HG02938 (cell line): Measurements from ENCODE around the gene CCNF.
"Not testable (repeated sequence)": the region's sequence is repeated elsewhere in the genome, so short reads cannot be mapped to it uniquely, and the experiment has no call there.

Source experiments
- ATAC-seq: cut with Tn5 transposase; IDR thresholded peaks from one replicate; pipeline ENCODE4 v1.9.1; 2021; ENCODE audit warnings: mild to moderate bottlenecking, moderate library complexity; ENCODE audit not compliant: unreplicated experiment

The CCNF gene

DNA sequence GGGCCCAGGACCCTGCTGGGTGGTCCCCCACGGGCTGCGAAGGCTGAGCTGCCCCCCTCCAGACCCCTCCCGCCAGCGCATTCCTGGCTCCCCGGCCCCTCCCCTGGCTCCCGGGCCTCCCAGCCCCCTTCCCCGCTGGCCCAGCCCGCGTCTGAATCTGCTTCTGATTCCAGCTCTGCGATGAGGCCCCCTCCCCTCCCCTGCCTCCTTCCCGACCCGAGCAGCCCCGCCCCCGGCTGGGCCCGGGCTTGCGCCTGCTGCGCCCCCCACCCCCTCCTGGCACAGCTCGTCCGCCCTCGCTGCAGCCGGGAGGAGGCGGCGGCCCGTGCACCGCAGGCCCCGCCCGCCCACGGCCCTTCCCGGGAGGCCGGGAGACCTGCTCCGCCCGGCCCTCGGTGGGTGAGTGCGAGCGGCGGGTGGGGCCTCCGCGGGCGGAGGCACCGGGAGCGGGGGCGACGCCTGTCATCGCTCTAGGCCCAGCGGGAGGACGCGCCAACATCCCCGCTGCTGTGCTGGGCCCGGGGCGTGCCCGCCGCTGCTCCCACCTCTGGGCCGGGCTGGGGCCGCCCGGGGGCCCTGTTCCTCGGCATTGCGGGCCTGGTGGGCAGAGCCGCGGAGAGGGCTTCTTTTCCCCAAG is 41.9 kb downstream of the CCNF start, which contains the start of gene NTN3:
Gene NTN3, plus strand, starts transcription at position 282 of the 637 bp plus-strand sequence. CDS start 405 bp downstream, outside the sequence.
- ATAC-seq: no peak

DNA sequence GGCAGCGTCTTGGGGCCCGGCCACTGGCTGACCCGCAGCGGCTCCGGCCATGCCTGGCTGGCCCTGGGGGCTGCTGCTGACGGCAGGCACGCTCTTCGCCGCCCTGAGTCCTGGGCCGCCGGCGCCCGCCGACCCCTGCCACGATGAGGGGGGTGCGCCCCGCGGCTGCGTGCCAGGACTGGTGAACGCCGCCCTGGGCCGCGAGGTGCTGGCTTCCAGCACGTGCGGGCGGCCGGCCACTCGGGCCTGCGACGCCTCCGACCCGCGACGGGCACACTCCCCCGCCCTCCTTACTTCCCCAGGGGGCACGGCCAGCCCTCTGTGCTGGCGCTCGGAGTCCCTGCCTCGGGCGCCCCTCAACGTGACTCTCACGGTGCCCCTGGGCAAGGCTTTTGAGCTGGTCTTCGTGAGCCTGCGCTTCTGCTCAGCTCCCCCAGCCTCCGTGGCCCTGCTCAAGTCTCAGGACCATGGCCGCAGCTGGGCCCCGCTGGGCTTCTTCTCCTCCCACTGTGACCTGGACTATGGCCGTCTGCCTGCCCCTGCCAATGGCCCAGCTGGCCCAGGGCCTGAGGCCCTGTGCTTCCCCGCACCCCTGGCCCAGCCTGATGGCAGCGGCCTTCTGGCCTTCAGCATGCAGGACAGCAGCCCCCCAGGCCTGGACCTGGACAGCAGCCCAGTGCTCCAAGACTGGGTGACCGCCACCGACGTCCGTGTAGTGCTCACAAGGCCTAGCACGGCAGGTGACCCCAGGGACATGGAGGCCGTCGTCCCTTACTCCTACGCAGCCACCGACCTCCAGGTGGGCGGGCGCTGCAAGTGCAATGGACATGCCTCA is 42.6 kb downstream of the CCNF start:
- no peak for ATAC-seq

DNA sequence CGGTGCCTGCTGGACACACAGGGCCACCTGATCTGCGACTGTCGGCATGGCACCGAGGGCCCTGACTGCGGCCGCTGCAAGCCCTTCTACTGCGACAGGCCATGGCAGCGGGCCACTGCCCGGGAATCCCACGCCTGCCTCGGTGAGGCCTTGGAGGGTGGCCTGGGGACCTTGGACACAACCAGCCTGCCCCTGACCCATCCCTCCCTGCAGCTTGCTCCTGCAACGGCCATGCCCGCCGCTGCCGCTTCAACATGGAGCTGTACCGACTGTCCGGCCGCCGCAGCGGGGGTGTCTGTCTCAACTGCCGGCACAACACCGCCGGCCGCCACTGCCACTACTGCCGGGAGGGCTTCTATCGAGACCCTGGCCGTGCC is 43.2 kb downstream of the CCNF start:
- ATAC-seq: no peak

DNA sequence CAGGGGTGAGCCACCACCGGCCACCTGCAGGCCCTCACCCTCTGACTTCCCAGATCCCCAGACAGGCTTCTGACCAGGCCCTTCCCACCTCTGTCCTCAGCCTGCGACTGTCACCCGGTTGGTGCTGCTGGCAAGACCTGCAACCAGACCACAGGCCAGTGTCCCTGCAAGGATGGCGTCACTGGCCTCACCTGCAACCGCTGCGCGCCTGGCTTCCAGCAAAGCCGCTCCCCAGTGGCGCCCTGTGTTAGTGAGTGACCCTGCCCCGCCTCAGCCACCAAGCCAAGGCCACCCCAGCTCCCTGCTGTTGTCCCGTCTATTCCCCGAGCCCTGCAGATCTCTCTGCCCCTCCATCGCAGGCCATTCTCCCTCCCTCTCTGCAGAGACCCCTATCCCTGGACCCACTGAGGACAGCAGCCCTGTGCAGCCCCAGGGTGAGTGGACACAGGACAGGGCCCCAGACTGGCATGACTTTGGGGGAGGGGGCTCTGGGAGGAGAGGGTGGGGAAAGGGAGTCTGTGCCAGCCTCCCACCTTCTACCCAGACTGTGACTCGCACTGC is 43.7 kb downstream of the CCNF start:
- no peak for ATAC-seq

DNA sequence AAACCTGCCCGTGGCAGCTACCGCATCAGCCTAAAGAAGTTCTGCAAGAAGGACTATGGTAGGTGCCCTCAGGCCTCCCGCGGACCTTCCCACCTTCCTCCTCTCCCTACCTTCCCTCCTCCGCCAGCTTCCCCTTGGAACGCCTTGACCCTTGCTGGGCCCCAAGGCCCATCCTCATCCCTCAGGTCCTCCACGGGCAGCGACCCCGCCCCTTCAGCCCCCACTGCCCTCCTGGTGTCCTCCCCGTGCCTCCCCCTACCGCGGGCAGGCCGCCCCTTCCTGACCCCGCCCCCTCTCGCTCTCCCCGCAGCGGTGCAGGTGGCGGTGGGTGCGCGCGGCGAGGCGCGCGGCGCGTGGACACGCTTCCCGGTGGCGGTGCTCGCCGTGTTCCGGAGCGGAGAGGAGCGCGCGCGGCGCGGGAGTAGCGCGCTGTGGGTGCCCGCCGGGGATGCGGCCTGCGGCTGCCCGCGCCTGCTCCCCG is 44.2 kb downstream of the CCNF start:
- ATAC-seq: no peak

DNA sequence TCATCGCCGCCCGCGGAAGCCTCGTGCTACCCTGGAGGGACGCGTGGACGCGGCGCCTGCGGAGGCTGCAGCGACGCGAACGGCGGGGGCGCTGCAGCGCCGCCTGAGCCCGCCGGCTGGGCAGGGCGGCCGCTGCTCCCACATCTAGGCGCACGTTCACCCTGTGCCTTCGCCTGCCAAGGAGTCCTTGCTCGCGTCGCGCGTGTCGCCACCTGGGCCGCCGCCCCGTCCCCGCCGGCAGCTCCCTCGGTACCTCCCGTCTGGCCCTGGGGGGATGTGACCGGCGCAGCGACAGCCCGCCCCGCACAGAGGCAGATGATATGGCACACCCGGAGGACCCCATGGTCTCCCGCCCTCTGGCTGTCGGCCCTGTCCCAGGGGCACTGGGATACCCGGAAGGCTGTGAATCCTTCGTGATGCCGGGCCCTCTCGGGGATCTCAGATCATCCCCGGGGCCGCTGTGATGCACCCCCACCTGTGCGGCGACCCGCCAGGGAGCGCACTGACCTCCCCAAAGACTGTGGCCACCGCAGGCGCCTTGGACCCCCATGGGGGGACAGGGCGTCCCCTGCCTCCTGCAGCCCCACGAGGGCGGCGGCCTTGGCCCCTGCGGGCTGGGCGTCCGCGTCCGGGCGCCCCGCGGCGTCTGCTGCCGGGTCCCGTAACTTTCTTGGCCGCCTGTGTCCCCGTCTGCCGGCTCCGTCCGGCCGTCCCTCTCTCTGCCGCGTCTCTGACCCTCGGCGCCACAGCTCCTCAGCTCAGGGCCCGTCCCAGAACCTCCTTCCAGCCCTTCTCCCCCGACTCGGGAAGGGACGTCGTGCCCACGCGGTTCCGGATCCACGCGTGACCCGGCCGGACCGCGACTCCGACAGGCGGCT is 45.0 kb downstream of the CCNF start:
- no peak for ATAC-seq

DNA sequence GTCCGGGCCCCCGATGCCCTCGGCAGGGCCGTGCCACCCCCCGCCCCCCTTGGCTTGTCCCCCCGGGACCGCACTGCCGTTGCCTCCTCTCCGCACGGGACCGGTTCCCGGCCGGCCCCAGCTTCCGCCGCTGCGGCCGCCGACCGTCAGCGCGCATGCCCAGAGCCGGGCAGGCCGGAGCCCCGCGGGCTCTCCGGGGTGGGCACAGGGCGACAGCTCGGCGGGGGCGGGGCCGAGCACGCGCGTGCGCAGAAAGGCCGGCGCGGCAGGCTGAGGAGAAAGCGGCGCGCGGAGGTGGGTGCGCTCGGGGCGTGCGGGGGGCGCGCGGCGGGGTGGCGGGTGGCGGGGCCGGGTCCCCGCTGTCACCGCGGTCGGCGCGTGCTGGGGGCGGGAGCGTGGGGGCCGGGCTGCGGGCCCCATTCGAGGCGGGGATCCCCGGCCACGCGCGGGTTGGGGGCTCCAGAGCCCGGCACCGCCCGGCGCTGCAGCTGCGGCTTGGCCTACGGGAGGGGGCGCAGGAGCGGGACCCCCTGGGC is 45.7 kb downstream of the CCNF start, which contains the start of gene TBC1D24:
Gene TBC1D24, plus strand, starts transcription at position 251 of the 536 bp plus-strand sequence. CDS start 21,022 bp downstream, outside the sequence.
- no peak for ATAC-seq

DNA sequence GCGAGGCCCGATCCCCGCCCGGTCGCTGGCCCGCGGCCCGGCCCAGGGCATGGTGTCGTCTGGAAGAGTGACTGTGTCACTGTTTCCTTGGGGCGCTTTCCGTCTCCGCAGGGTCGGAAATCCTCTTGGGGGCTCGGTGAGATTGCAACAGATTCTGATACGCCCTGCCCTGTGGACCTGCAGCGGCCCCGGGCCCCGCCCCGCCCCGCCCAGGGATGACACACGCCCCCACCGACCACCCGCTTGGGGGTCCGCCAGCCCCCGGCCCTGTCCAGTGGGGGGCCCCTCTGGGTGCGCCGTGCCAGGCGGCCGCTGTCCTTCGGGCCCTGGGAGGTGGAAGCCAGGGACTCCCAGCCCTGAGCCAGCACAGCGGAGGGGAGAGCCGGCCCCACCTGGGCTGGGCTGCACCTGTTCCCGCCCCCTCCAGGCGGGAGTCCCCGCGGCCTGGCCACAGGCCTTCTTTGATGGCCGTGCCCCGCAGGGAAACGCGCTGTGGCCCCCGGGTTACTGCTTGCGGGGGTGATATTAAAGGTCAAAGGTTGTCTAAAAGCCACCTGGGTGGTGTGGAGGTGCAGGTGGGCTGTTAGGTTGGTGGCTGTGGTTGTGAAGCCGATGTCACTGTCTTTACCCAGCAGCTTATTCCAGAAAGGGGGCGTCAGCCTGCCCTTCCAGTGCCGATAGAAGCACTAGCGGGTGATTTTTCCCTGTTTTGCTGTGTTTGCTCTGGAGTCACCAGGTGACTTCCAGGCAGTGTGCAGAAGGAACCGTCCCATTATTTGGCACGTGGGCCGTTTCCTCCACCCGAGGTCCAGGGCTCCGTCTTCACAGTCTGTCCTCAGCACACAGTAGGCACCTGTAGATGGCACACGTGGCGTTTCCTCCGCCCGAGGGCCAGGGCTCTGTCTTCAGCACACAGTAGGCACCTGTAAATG is 46.4 kb downstream of the CCNF start:
- no peak for ATAC-seq

DNA sequence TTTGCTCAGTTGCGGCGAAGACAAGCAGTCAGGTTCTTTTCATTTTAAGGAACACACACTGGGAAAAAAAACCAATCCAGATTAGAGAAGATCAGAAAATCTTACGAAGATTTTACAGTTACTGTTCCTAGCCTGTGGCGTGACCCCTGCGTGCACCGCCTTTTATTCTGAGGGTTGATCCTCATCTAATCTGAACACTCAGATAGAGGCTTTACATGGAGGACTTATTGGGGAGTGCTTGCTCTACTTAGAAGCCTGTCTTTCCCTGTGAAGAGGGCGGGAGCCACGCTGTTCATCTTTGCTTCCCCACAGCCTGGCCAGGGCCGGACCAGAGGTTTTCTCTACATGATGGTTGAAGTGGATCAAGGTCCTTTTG is 47.1 kb downstream of the CCNF start:
- ATAC-seq: no peak

DNA sequence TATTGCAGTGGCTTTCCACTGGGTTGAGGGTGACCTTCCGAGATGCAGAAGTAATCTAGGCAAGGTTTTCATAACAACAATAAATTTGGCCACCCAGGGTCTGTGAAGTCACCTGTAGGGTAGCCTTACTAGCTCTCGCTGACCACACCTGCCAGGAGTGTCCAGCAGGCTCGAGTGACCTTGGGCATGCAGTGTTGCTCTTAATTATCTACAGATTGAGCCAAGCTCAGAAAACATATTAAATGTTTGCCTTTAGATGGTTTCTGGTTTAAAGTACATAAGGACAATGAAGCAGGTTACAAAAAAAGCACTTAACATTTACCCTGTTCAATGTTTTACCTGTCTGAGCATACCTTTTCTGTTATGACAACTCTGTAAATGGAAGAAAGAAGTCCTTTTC is 47.5 kb downstream of the CCNF start:
- ATAC-seq: no peak

DNA sequence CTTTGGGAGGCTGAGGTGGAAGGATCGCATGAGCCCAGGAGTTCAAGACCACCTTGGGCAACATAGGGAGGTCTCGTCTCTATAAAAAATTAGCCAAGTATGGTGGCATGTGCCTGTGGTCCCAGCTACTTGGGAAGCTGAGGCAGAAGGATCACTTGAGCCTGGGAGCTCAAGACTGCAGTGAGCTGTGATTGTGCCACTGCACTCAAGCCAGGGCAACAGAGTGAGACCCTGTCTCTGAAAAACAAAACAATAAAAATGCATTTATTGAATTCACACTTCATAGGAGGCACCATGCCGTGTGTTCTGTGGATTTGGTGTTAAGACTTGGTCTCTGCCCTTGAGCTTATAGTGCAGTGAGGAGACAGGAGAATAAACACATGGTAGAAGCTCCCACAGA is 48.1 kb downstream of the CCNF start:
- ATAC-seq: no peak

DNA sequence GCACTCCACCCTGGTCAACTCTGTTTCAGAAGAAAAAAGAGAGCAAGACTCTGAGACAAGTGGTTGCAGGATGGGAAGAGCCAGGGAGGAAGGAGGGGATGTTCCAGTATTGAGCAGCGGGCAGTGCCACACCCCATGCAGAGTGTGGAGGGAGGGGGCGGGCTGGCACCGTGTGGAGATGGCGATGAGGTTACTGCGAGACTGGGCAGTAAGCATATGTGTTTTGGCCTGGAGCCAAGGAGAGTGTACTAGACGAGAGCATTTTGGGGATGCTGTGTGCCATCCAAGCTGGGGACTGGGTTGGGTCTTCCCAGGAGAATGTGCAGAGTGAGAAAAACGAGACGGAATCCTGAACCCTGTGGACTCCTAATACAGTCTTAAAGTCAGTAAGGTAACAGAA is 49.0 kb downstream of the CCNF start:
- no peak for ATAC-seq

DNA sequence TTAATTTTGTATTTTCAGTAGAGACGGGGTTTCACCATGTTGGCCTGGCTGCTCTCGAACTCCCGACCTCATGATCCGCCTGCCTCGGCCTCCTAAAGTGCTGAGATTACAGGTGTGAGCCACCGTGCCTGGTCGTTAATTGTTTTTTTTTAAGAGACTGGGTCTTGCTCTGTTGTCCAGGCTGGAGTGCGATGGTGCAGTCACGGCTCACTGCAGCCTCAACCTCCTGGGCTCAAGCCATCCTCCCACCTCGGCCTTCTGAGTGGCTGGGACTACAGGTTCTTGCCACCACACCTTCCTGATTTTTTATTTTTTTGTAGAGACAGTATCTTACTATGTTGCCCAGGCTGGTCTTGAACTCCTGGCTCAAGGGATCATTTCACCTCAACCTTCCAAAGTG is 50.7 kb downstream of the CCNF start:
- not testable (repeated sequence) for ATAC-seq

DNA sequence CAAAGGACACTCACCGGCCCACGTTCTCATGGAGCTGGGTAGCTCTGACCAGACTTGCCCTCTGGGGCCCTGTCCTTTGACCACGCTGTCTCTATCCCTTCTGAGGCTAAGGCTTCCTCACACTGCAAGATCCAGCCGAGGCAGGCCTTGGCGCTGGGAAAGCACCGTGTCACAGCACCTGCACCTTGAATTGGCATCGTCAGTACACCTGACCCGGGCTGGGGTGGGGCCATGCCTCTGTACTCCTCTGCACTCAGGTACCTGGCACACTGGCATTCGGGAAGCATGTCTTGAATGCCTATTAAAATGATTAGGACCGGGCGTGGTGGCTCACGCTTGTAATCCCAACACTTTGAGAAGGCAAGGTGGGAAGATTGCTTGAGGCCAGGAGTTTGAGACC is 51.7 kb downstream of the CCNF start:
- no peak for ATAC-seq

DNA sequence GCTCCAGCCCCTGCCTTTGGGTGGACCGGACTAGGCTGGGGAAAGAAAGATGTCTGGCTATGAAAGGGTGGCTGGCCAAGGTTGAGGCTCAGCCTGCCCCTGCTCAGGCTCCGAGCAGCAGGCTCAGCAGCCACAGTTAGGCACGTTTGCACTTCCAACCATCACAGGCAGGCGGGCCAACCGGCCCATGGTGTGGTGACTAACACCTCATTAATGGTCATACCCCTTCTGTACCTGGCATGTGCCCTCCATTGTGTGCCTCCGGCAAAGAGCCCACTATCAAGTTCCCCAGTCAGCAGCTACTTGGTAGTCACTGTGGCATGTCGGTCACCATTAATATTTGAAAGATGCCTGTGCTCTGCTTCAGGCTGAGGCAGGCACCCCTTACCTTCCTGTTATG is 52.4 kb downstream of the CCNF start:
- no peak for ATAC-seq

DNA sequence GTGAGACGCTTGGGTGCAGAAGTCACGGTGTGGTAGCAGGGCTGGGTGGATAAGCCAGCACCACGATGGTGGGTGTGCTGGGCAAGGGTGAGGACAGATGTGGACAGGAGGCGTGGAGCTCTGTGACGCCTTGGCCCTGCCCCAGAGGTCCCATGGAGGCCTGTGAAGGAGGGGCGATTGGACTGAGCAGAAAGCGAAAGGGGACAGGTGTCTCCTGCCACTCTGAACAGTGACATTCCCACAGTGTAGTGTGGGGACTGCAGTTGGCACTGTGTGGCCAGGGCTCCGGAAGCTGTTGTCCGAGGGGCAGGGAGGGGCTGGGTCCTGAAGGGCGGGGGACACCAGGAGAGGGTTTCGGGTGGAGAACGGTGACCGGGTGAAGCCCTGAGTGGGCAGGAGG is 53.0 kb downstream of the CCNF start:
- ATAC-seq: no peak

DNA sequence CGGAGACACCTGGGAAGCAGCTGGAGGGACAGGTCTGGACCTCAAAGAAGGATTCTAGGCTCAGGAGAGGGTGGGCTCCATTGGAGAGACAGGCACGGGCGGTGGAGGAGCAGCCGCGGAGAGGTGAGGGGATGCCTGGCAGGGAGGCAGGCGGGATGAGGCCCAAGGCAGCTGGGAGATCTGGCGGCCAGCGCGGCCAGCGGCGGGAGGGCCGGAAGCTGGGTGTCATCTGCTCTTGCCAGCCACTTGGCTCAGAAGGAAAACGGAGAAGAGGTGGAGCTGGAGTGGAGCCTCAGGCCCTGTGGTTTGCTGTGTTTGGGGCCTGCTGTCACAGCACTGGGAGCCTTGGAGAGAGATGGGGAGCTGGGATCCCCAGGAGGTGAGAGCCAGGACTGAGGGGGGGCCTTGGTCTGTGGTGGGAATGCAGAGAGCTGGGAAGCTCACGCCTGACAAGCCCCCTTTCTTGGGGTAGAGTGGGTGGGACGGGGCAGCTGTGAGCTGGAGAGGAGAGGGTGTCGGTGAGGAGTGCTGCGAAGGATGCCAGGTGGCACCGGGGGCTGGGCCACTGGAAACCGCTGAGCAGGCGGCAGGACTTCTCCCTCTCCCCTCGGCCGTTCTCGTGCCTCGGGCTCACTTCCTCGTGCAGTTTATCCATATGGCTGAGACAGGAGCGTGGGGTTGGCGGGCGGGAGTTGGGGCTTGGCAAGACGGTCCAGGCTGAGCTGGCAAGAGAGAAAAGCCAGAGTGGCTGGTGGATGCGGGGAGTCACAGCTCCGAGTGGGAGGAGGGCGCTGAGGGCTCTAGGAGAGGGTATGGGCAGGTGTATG is 53.7 kb downstream of the CCNF start:
- no peak for ATAC-seq

DNA sequence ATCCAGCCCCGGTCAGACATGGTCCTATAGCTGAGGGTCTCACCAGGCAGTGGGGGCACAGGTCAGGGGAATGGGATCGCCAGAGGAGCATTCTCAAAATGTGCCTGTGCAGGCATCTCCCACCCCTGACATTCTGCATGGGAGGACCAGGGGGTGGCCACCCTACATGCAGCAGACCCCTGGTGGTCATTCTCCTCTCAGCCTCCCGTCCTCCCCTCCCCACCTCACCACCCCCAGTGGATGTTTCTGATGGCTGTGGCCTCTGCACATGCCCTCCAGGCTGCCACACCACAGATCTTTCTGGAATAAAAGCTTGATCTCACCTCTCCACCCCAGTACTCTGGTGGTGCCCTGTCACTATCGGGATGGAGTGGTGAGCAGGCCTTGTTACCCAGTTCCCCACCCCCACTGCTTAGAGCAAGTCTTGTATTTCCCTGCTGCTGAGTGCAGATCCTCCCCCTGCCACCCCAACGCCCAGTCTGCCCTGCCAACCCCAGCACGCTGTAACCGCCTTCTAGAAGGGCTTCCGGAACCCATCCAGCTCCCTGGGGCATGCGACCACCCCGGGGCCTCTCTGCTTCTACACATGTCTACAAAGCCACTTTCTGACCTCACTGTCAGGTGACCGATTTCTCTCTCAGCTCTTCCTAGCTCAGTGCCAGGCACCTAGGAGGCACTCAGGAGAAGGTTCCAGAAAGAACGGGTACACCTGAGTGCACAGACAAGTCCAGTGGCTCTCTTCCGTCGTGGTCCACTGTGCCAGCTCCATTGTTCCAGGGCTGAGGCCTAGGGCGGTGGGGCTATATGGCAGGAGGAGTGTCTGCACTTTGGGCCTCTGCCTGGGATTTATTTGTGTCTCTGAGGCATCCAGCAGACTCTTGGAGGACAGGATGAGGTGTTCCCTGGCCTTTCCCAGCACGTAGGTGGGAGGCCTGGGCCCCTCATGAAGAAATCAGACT is 55.0 kb downstream of the CCNF start:
- ATAC-seq: no peak
